PFSK-1 (cell line): ENCODE data around the gene GCN1.
A peak's percentile ranks its signal among the peaks of the same experiment; 100 is the strongest.

Source experiments
- FOXP2 ChIP-seq: optimal IDR thresholded peaks from 2 replicates; pipeline ENCODE3; 2011; ENCODE audit warnings: borderline replicate concordance, control low read depth, inconsistent platforms; ENCODE audit not compliant: insufficient read depth; ENCODE audit errors: extremely low read length, extremely low read depth
- POLR2AphosphoS5 ChIP-seq: IDR thresholded peaks from 2 replicates; pipeline ENCODE4 v1.6.1; 2012; ENCODE audit warnings: low read depth, mild to moderate bottlenecking, control low read depth, low read length, moderate library complexity
- REST ChIP-seq, 2 experiments: IDR thresholded peaks; 2 replicates each; pipeline versions ENCODE4 v1.6.1 to v1.8.0; 2011 to 2012; ENCODE audit warnings: low read depth in 2 of 2, low read length in 2 of 2, control low read depth in 1 of 2, inconsistent platforms in 1 of 2, mild to moderate bottlenecking in 1 of 2, moderate library complexity in 1 of 2; ENCODE audit not compliant: insufficient read depth in 1 of 2
- SIN3A ChIP-seq: IDR thresholded peaks from 2 replicates; pipeline ENCODE4 v1.6.1; 2012; ENCODE audit warnings: mild to moderate bottlenecking, low read length, moderate library complexity, borderline replicate concordance; ENCODE audit not compliant: insufficient read depth
- TAF1 ChIP-seq: IDR thresholded peaks from 2 replicates; pipeline ENCODE4 v1.6.1; 2012; ENCODE audit warnings: low read length, control low read depth, borderline replicate concordance; ENCODE audit not compliant: insufficient read depth

GCN1 gene

GRCh38 chr12:120237360-120238171, 43.1 kb upstream of the GCN1 start:
- TF ChIP-seq REST (IDR thresholded peaks at IDR 0.05; ENCODE audit: insufficient read depth in 1 of 2, low read depth in 2 of 2, low read length in 2 of 2), result 0 out of 4 replicates have a peak, but pooled peaks of 1 of the 2 experiments have one; percentile 18
- no peak for TF ChIP-seq POLR2AphosphoS5
- TF ChIP-seq SIN3A, result no peak

DNA sequence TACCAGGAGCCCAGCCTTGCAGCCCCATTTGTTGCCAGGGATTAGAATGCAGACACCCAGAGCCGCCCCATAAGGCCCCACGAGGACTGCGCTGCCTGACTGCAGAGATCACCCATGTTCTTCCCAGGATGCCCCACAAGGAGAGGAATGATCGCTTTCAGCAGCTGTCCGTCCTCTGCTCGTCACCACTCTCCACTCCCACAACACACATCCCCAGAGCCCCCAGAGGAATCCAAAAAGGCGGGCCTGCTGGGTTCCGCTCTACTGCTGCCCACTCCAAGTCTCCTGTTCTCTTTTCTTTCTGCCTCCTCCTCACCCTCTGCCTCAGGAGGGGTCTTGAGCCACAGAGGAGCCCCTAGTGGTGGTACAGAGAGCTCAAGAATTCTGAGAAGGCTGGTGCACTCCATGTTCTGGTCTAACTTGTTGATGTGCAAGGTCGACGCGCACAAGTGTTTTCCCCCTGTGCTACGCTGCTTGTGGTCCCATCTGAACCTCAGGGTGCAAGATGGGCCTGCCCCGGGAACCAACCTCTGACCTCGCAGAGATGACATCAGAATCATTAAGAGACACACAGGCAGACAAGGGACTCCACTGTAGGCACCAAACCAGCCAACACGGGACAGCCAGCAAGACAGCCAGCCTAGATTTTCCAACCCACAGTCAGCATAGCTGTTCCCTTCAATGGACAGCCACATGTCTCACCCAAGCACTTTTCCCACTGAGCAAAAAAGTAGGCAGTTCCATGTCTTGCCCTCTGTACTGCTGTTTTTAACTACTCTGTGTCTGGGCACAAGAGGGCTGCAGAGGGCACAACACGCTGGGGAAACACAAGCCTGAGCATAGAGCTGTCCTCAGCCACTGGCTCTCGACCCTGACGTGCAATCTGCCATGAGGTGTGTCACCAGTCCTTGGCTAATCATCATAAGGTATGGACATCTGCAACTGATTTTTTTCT, 41.1 kb upstream of the GCN1 start:
- TF ChIP-seq SIN3A (no peak), FOXP2 (no peak), REST (IDR thresholded peaks at IDR 0.05; ENCODE audit: insufficient read depth in 1 of 2, low read depth in 2 of 2, low read length in 2 of 2) (no peak), POLR2AphosphoS5 (no peak), TAF1 (no peak)

DNA sequence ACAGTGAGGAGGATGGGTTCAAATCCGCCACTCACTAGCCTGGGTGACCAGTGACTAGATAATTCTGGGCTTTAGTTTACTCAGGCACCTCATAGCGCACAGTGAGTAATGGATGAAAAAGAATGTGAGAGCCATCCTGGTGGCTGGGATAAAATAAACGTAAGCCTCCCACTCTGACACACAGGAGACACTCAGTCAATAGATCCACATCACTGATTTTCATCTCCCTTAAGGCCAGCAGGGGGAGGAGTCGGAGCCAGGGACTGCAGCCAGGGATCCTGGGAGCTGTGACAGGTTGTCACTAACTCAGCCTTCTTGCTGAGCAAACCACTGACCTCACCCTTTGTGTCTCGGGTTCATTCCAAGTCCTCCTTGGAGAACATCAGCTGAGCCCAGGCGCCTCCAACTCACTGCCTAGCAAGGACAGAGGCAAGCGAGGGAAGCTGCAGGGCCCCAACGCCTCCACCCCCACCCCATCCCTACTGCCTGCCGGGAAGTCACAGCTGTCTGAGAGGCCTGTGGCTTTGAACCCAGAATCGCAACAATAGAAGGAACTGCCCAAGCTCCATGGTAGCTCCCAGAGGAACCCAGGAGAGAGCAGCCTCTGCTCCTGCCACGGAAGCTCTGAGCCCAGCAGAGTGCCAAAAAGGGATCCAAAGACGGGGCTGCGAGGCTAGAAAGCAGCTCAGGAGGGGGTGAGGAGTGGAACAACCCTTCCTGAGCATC, 40.3 kb upstream of the GCN1 start:
- TF ChIP-seq FOXP2, result no peak
- 0 out of 2 replicates have a peak, but pooled peaks have one; percentile 14 for TF ChIP-seq SIN3A

- TF ChIP-seq REST (IDR thresholded peaks at IDR 0.05; ENCODE audit: insufficient read depth in 1 of 2, low read depth in 2 of 2, low read length in 2 of 2) (no peak; a peak in 1 of 4 replicates), FOXP2 (no peak), TAF1 (no peak), POLR2AphosphoS5 (peak; percentile 42; the same call in 1 of the 2 replicates), SIN3A (peak; percentile 72; the same call in 1 of the 2 replicates)
These were observed 36.9 kb upstream of the GCN1 start for GRCh38 chr12:120231316-120232011.

GRCh38 chr12:120230974-120231315, 36.4 kb upstream of the GCN1 start:
- TF ChIP-seq POLR2AphosphoS5 (no peak), FOXP2 (no peak), REST (IDR thresholded peaks at IDR 0.05; ENCODE audit: insufficient read depth in 1 of 2, low read depth in 2 of 2, low read length in 2 of 2) (no peak), SIN3A (no peak), TAF1 (no peak)
